C4-2B (cell line): ENCODE measurements around the gene PHETA1.

ENCODE experiments used
- H3K27ac ChIP-seq: fragments of 450-650 bp; 2 replicates; pipeline ENCODE4 v1.5.1; 2017
- CTCF ChIP-seq: fragments of 450-650 bp; conservative IDR thresholded peaks from 2 replicates; pipeline ENCODE4 v1.5.1; 2017; ENCODE audit warnings: mild to moderate bottlenecking
- ZFX ChIP-seq: fragments of 450-650 bp; IDR thresholded peaks from 2 replicates; pipeline ENCODE4 v1.6.1; 2017

The PHETA1 gene

GRCh38 chr12:111321317-111321716, 47.6 kb downstream of the PHETA1 start:
- no peak overlapping the region for H3K27ac ChIP-seq
- TF ChIP-seq CTCF (no peak), ZFX (no peak)

- no peak for TF ChIP-seq CTCF
- no peak for TF ChIP-seq ZFX
- H3K27ac ChIP-seq = no peak overlapping the region
These were observed 48.4 kb downstream of the PHETA1 start for GRCh38 chr12:111320258-111321050.

GRCh38 chr12:111319600-111320257, 49.2 kb downstream of the PHETA1 start:
- H3K27ac ChIP-seq = no peak overlapping the region
- TF ChIP-seq ZFX = no peak
- no peak for TF ChIP-seq CTCF

- no peak overlapping the region for H3K27ac ChIP-seq
- no peak for TF ChIP-seq ZFX
- TF ChIP-seq CTCF = no peak
These were observed 50.4 kb downstream of the PHETA1 start for GRCh38 chr12:111318450-111318849.

- TF ChIP-seq ZFX = no peak
- no peak for TF ChIP-seq CTCF
- no peak overlapping the region for H3K27ac ChIP-seq
These were observed 52.2 kb downstream of the PHETA1 start for GRCh38 chr12:111316671-111317070.

GRCh38 chr12:111314953-111315539, 53.8 kb downstream of the PHETA1 start:
- TF ChIP-seq CTCF (no peak), ZFX (no peak)
- no peak overlapping the region for H3K27ac ChIP-seq

GRCh38 chr12:111313833-111314259, 55.0 kb downstream of the PHETA1 start:
- no peak overlapping the region for H3K27ac ChIP-seq
- TF ChIP-seq ZFX = no peak
- TF ChIP-seq CTCF = peak; percentile 92
